ENCODE data around the gene CEP152. TPM values are rescaled to one million over a fixed set of nuclear protein-coding genes. Genes with fewer than 3 reads are reported as not detected.

The CEP152 gene
- polyA plus RNA-seq, 1 donor from 2014 or later, result 1.3 TPM

- no peaks in the 10 kb centered on the region for H3K27me3 ChIP-seq (ENCODE audit: insufficient read depth, low read depth, low read length)
- H3F3A ChIP-seq (ENCODE audit: insufficient read depth, low read length, poor library complexity, severe bottlenecking), result no peaks in the 10 kb centered on the region
- H3K79me2 ChIP-seq (replicated peaks; ENCODE audit: insufficient read depth, low read length), result no peaks in the 10 kb centered on the region
- no peaks in the 10 kb centered on the region for H3K9me3 ChIP-seq (ENCODE audit: low read length)
- no peak overlapping the region for H3K4me2 ChIP-seq (ENCODE audit: low read length)
- H2AFZ ChIP-seq (ENCODE audit: low read depth, low read length), result no peak overlapping the region
- H3K9ac ChIP-seq (ENCODE audit: low read length), result no peak overlapping the region
- no peak overlapping the region for H3K27ac ChIP-seq (ENCODE audit: low read length)
- H3K36me3 ChIP-seq (ENCODE audit: insufficient read depth, low read length), result no peaks in the 10 kb centered on the region
- TF ChIP-seq, protein P1, sequence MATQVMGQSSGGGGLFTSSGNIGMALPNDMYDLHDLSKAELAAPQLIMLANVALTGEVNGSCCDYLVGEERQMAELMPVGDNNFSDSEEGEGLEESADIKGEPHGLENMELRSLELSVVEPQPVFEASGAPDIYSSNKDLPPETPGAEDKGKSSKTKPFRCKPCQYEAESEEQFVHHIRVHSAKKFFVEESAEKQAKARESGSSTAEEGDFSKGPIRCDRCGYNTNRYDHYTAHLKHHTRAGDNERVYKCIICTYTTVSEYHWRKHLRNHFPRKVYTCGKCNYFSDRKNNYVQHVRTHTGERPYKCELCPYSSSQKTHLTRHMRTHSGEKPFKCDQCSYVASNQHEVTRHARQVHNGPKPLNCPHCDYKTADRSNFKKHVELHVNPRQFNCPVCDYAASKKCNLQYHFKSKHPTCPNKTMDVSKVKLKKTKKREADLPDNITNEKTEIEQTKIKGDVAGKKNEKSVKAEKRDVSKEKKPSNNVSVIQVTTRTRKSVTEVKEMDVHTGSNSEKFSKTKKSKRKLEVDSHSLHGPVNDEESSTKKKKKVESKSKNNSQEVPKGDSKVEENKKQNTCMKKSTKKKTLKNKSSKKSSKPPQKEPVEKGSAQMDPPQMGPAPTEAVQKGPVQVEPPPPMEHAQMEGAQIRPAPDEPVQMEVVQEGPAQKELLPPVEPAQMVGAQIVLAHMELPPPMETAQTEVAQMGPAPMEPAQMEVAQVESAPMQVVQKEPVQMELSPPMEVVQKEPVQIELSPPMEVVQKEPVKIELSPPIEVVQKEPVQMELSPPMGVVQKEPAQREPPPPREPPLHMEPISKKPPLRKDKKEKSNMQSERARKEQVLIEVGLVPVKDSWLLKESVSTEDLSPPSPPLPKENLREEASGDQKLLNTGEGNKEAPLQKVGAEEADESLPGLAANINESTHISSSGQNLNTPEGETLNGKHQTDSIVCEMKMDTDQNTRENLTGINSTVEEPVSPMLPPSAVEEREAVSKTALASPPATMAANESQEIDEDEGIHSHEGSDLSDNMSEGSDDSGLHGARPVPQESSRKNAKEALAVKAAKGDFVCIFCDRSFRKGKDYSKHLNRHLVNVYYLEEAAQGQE (IDR thresholded peaks at IDR 0.05; ENCODE audit: borderline replicate concordance), result no peak
- no peak overlapping the region for H3K4me3 ChIP-seq (ENCODE audit: low read length)
- no peaks in the 10 kb centered on the region for H3K9me2 ChIP-seq (ENCODE audit: insufficient read depth, low read length)
- no peaks in the 10 kb centered on the region for H4K20me1 ChIP-seq (ENCODE audit: insufficient read depth)
These were observed 41.1 kb upstream of the CEP152 start for GRCh38 chr15:48851956-48852355.

- no peaks in the 10 kb centered on the region for H3K9me2 ChIP-seq (ENCODE audit: insufficient read depth, low read length)
- no peak overlapping the region for H3K27ac ChIP-seq (ENCODE audit: low read length)
- no peaks in the 10 kb centered on the region for H3K36me3 ChIP-seq (ENCODE audit: insufficient read depth, low read length)
- TF ChIP-seq EP300 (conservative IDR thresholded peaks at IDR 0.05; ENCODE audit: poor library complexity, severe bottlenecking) (no peak), RAD21 (conservative IDR thresholded peaks at IDR 0.05) (no peak)
- no peaks in the 10 kb centered on the region for H3K9me3 ChIP-seq (ENCODE audit: low read length)
- no peaks in the 10 kb centered on the region for H3K79me2 ChIP-seq (replicated peaks; ENCODE audit: insufficient read depth, low read length)
- no peak overlapping the region for H3K4me3 ChIP-seq (ENCODE audit: low read length)
- no peak overlapping the region for H3K4me2 ChIP-seq (ENCODE audit: low read length)
- no peaks in the 10 kb centered on the region for H3F3A ChIP-seq (ENCODE audit: insufficient read depth, low read length, poor library complexity, severe bottlenecking)
- H3K9ac ChIP-seq (ENCODE audit: low read length), result no peak overlapping the region
- H3K27me3 ChIP-seq (ENCODE audit: insufficient read depth, low read depth, low read length), result no peaks in the 10 kb centered on the region
- H2AFZ ChIP-seq (ENCODE audit: low read depth, low read length), result no peak overlapping the region
- H4K20me1 ChIP-seq (ENCODE audit: insufficient read depth), result no peaks in the 10 kb centered on the region
These were observed 39.8 kb upstream of the CEP152 start for GRCh38 chr15:48850648-48851047.

GRCh38 chr15:48845123-48845522, 34.3 kb upstream of the CEP152 start:
- no peaks in the 10 kb centered on the region for H3K9me3 ChIP-seq (ENCODE audit: low read length)
- no peaks in the 10 kb centered on the region for H3F3A ChIP-seq (ENCODE audit: insufficient read depth, low read length, poor library complexity, severe bottlenecking)
- H3K9ac ChIP-seq (ENCODE audit: low read length), result no peak overlapping the region
- no peak overlapping the region for H3K4me3 ChIP-seq (ENCODE audit: low read length)
- H3K4me2 ChIP-seq (ENCODE audit: low read length), result no peak overlapping the region
- no peak overlapping the region for H3K27ac ChIP-seq (ENCODE audit: low read length)
- H3K9me2 ChIP-seq (ENCODE audit: insufficient read depth, low read length), result no peaks in the 10 kb centered on the region
- H3K79me2 ChIP-seq (replicated peaks; ENCODE audit: insufficient read depth, low read length), result no peaks in the 10 kb centered on the region
- no peak overlapping the region for H2AFZ ChIP-seq (ENCODE audit: low read depth, low read length)
- TF ChIP-seq POLR2AphosphoS5 (IDR thresholded peaks at IDR 0.05) (no peak), RAD21 (conservative IDR thresholded peaks at IDR 0.05) (no peak), EP300 (conservative IDR thresholded peaks at IDR 0.05; ENCODE audit: poor library complexity, severe bottlenecking) (no peak), TAF1 (IDR thresholded peaks at IDR 0.05; ENCODE audit: low read depth) (no peak), MXI1 (conservative IDR thresholded peaks at IDR 0.05; ENCODE audit: poor library complexity, severe bottlenecking) (no peak), EZH2 (IDR thresholded peaks at IDR 0.05; ENCODE audit: borderline replicate concordance, insufficient read depth, low read length, poor library complexity, severe bottlenecking) (no peak), SMC3 (conservative IDR thresholded peaks at IDR 0.05; ENCODE audit: poor library complexity) (no peak)
- TF ChIP-seq, protein P1 (IDR thresholded peaks at IDR 0.05; ENCODE audit: borderline replicate concordance), result no peak
- TF ChIP-seq, protein P2, sequence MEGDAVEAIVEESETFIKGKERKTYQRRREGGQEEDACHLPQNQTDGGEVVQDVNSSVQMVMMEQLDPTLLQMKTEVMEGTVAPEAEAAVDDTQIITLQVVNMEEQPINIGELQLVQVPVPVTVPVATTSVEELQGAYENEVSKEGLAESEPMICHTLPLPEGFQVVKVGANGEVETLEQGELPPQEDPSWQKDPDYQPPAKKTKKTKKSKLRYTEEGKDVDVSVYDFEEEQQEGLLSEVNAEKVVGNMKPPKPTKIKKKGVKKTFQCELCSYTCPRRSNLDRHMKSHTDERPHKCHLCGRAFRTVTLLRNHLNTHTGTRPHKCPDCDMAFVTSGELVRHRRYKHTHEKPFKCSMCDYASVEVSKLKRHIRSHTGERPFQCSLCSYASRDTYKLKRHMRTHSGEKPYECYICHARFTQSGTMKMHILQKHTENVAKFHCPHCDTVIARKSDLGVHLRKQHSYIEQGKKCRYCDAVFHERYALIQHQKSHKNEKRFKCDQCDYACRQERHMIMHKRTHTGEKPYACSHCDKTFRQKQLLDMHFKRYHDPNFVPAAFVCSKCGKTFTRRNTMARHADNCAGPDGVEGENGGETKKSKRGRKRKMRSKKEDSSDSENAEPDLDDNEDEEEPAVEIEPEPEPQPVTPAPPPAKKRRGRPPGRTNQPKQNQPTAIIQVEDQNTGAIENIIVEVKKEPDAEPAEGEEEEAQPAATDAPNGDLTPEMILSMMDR (IDR thresholded peaks at IDR 0.05; ENCODE audit: poor library complexity, severe bottlenecking), result no peak
- H3K27me3 ChIP-seq (ENCODE audit: insufficient read depth, low read depth, low read length), result no peaks in the 10 kb centered on the region
- no peaks in the 10 kb centered on the region for H4K20me1 ChIP-seq (ENCODE audit: insufficient read depth)
- H3K36me3 ChIP-seq (ENCODE audit: insufficient read depth, low read length), result no peaks in the 10 kb centered on the region

Measured in neural cell (in vitro differentiated cells).